AG04449 (cell line): ENCODE measurements around the gene UBE2Q1.

Source experiments
- CTCF ChIA-PET: fragments of 350-600 bp; formaldehyde crosslinking; extraction: SDS; loops from one replicate; lab custom pipeline; 2021; ENCODE audit warnings: antibody characterized with exemption; lab: Yijun Ruan, JAX
- POLR2A ChIA-PET: fragments of 400-600, 350-600 bp; formaldehyde crosslinking; extraction: SDS; loops from one replicate; lab custom pipeline; 2020; ENCODE audit warnings: antibody characterized with exemption, inconsistent platforms; lab: Yijun Ruan, JAX
- DNase-seq: peaks from one replicate; pipeline ENCODE4 v3.0.0-alpha.2; 2010; ENCODE audit warnings: low read depth, low spot score
- H3K4me3 ChIP-seq: 2 replicates; pipeline ENCODE4 v1.5.1; 2011; ENCODE audit warnings: low read depth, mild to moderate bottlenecking, control low read depth, low read length
- CTCF ChIP-seq: IDR thresholded peaks from one replicate; pipeline ENCODE4 v1.5.1; 2011; ENCODE audit warnings: mild to moderate bottlenecking, moderate library complexity, low read length, control low read depth, inconsistent platforms; ENCODE audit not compliant: insufficient read depth; ENCODE audit errors: missing control alignments

Gene UBE2Q1

GRCh38 chr1:154529308-154529707 is 29.2 kb downstream of the UBE2Q1 start:
- CTCF ChIA-PET, result interaction anchor here (1.5 kb wide), 1 partner anchor 17 kb away, joined by 4 read pairs; no protein-coding TSS in a partner anchor
- no peak for DNase-seq
- no peak for TF ChIP-seq CTCF
- POLR2A ChIA-PET, result interaction anchor here (0.6 kb wide), 1 partner anchor 12 kb away, joined by 5 read pairs; no protein-coding TSS in a partner anchor
- no peak overlapping the region for H3K4me3 ChIP-seq

- H3K4me3 ChIP-seq, result no peak overlapping the region
- DNase-seq, result no peak
- POLR2A ChIA-PET, result no interaction called here
- no peak for TF ChIP-seq CTCF
- CTCF ChIA-PET, result no interaction called here
Measured at GRCh38 chr1:154527192-154527591, 31.3 kb downstream of the UBE2Q1 start.

- no peak for DNase-seq
- CTCF ChIA-PET, result interaction anchor here (0.9 to 1.2 kb wide), 3 partner anchors 10 to 22 kb away, joined by 3 to 6 read pairs (median 4); no protein-coding TSS in a partner anchor
- POLR2A ChIA-PET, result no interaction called here
- no peak overlapping the region for H3K4me3 ChIP-seq
- no peak for TF ChIP-seq CTCF
Measured at GRCh38 chr1:154524881-154525280, 33.6 kb downstream of the UBE2Q1 start.

GRCh38 chr1:154521695-154522094 is 36.8 kb downstream of the UBE2Q1 start:
- ChIA-PET CTCF (interaction anchor here (1.4 kb wide), 1 partner anchor 12 kb away, joined by 3 read pairs; no protein-coding TSS in a partner anchor), POLR2A (no interaction called here)
- DNase-seq, result no peak

GRCh38 chr1:154520333-154520732 is 38.1 kb downstream of the UBE2Q1 start:
- TF ChIP-seq CTCF, result no peak
- no peak overlapping the region for H3K4me3 ChIP-seq
- DNase-seq, result no peak
- POLR2A ChIA-PET, result no interaction called here
- CTCF ChIA-PET, result interaction anchor here (0.9 to 1.5 kb wide), 2 partner anchors 19 to 27 kb away, joined by 4 read pairs; no protein-coding TSS in a partner anchor

More at GRCh38 chr1:154521695-154522094, 36.8 kb downstream of the UBE2Q1 start:
- TF ChIP-seq CTCF, result no peak
- H3K4me3 ChIP-seq, result no peak overlapping the region

GRCh38 chr1:154519591-154519991 is 38.9 kb downstream of the UBE2Q1 start:
- POLR2A ChIA-PET, result interaction anchor here (0.6 kb wide), 1 partner anchor 14 kb away, joined by 4 read pairs; no protein-coding TSS in a partner anchor
- DNase-seq, result no peak
- CTCF ChIA-PET, result interaction anchor here (1.5 kb wide), 1 partner anchor 27 kb away, joined by 4 read pairs; no protein-coding TSS in a partner anchor

More at GRCh38 chr1:154519591-154519991, 38.9 kb downstream of the UBE2Q1 start:
- TF ChIP-seq CTCF, result no peak
- H3K4me3 ChIP-seq, result no peak overlapping the region
